HEK293T (cell line): ENCODE results near the gene GTF2IRD1.

Source experiments
- BHLHE40 ChIP-seq: fragments of 450-650 bp; IDR thresholded peaks from 2 replicates; pipeline ENCODE4 v1.6.1; 2016; ENCODE audit warnings: mild to moderate bottlenecking, moderate library complexity, borderline replicate concordance
- CTBP1 ChIP-seq: fragments of 450-650 bp; IDR thresholded peaks from 2 replicates; pipeline ENCODE4 v1.6.1; 2016; ENCODE audit warnings: borderline replicate concordance
- FOXM1 ChIP-seq: fragments of 450-650 bp; IDR thresholded peaks from 2 replicates; pipeline ENCODE4 v1.6.1; 2017; ENCODE audit warnings: mild to moderate bottlenecking, borderline replicate concordance
- LEF1 ChIP-seq: fragments of 450-650 bp; IDR thresholded peaks from 2 replicates; pipeline ENCODE4 v1.6.1; 2017; ENCODE audit warnings: mild to moderate bottlenecking, borderline replicate concordance
- PKNOX1 ChIP-seq: fragments of 450-650 bp; IDR thresholded peaks from 2 replicates; pipeline ENCODE4 v1.6.1; 2016
- SP1 ChIP-seq: fragments of 450-650 bp; IDR thresholded peaks from 2 replicates; pipeline ENCODE4 v1.6.1; 2017
- TARDBP ChIP-seq: fragments of 450-650 bp; IDR thresholded peaks from 2 replicates; pipeline ENCODE4 v1.6.1; 2016
- ZNF384 ChIP-seq: fragments of 450-650 bp; IDR thresholded peaks from 2 replicates; pipeline ENCODE4 v1.6.1; 2016

DNA sequence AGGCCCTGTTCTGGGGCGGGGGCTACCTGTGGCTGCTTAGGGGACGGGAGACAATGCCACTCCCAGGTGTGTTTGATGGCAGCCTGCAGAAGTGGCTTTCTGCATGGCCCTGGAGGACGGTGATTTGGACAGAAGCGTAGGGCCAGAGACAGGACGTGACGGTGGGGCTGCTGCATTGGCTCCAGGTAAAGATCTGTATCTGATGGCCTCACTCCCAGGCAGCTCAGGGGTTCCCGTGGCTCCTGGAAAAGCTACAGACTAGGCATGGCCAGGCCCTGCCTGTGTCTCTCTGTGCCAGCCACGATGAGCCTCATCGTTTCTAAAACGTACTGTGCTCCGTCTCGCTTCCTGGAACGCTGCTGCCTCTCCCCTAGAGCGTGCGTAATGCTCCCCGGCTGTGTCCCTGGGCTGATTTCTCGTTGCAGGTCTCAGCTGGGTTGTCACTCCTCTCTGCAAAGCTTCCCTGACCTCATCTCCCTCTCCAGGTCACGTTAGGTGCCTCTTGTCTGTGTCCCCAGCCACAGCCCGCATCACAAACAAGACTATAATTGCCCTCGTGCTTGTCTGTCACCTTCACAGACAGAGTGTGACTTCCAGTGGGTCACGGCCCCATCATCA is 12.6 kb downstream of the GTF2IRD1 start:
- TF ChIP-seq CTBP1 (no peak), PKNOX1 (no peak), LEF1 (no peak), FOXM1 (no peak), BHLHE40 (no peak), SP1 (no peak), TARDBP (no peak), ZNF384 (no peak)
